GM03348 (cell line): Measurements from ENCODE around the gene CCDC9B.

Source experiments
- DNase-seq: peaks from one replicate; pipeline ENCODE4 v3.0.0; 2012; ENCODE audit warnings: low spot score

The CCDC9B gene

GRCh38 chr15:40292246-40292645 lies 48.5 kb downstream of the CCDC9B start:
- DNase-seq, result no peak

DNA sequence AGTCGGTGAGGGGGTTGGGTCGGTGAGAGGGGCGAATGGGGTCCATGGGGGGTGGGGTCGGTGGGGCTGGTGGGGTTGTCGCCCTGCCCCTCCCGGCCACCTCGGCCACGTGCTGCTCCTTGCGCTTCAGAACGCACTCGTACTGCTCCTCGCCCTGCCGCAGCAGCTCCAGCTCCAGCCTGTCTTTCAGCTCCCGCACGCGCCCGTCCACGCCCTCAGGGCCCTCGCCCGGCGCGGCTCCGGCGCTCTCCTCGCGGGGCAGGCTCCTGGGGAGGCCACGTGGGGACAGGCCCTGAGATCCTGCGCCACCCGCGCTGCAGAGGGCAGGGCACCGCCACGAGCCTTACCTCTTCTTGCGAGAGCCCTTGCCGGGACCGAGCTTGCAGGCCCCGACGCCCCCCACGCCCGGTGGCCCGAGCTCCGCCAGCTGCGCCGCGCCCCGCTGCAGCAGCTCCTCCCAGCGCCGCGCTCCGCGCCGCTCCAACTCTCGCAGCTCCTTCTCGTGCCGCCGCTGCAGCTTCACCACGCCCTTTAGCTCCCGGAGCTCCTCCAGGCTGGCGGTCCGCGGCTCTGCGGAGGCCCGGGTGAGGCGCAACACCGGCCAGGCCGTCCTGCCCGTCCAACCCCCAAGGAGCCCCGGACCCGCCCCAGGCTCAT lies 49.7 kb downstream of the CCDC9B start:
- DNase-seq, result peak; percentile 86

- no peak for DNase-seq
These were observed 50.2 kb downstream of the CCDC9B start for GRCh38 chr15:40290545-40290917.

GRCh38 chr15:40289140-40289775 lies 51.5 kb downstream of the CCDC9B start:
- no peak for DNase-seq

DNA sequence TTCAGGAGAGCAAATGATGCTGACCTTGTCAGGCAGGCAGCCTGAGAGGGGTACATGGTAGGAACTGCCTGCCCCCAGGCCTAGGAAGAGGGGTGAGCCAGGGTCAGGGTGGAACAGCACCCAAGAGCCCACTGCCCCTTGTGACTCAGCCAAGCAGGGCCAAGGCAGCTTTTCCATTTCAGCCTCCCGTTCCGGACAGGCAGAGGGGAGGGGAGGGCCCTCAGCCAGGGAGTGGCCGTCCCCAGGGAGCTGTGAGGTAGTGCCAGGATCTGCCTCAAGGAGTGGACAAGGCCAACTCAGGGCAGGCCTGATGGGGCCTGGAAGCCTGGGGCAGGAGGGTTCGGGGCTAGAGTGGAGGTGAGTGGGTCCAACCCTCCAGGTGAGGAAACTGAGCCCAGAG lies 52.8 kb downstream of the CCDC9B start:
- no peak for DNase-seq

DNA sequence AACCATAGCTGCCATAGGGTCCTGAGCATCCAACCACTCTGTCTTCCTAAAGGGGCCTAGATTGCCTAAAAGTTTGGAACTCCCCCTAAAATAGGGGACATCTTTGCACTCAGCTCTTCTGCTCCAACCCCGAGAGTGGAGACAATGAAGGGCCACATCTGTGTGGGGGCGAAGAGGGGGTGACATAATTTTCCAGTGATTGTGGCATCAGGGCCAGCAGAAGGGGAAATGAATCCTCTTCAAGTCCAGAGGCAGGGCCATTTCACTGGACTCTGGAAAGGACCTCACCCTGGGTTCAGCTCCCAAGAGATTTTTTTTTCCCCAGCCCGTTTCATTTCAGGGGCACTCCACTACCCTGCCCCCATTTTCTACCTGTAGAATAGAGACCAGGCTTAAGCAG lies 53.2 kb downstream of the CCDC9B start:
- DNase-seq, result no peak

DNA sequence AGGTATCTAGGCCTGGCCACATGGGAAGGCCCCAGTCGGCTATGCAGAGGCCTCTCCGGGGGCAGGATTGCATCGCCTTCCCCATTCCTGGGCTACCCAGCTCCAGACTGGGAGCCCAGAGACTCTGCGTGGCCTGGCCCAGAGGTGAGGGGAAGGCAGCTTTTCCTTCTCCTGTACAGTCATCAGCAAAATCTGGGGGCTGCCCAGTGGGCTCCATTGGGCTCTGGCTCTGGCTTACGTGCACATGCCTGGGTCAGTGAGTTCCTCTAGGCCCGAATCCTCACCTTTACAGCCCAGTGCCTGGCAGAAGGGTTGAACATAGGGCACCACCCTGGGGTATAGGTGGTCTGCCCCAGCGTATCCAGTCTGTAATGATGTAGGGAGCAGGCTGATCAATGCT lies 53.9 kb downstream of the CCDC9B start:
- no peak for DNase-seq

DNA sequence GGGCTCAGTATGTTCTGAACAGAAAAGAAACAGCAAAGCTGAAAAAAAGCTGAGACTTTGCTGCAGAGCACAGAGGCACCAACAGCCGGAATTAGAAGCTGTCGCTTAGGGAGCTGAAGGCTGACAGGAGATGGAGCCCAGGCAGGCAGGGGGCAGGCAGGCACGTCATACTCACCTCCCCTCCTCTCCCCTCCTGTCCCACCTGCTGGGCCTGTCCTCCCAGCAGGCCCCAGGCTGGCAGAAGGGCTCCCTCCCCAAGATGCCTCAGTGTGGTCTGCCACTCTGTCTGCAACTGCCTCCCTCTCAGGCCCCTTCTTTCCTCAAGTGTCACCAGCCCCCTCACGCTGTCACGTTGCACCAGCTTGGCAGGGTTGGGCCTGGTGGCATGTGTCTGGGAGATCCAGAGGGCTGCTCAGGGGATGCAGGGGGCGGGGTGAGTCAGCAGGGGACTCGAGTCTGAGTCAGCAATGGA lies 54.6 kb downstream of the CCDC9B start:
- DNase-seq, result no peak

DNA sequence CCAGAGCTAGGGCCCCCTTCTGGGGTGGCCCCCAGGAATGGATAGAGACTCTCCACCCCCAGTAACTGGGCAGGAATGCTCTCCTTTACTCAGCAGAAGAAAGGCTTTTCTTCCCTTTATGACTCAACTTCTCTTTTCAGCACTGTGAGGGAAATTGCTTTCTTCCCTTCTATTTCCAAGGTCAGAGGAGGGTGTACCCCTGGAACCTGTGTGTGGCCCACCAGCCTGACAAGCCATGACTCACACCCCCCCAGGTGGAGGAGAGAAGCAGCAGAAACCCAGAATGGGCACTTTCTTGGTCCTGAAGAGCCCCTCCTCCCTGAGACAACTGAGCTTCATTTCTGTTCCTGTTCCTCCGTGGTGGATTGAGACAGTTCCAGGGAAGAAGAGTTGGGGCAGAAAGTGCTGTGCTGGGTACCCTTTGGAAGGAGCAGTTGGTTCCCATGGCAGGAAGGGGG lies 55.2 kb downstream of the CCDC9B start:
- peak; percentile 32 for DNase-seq

DNA sequence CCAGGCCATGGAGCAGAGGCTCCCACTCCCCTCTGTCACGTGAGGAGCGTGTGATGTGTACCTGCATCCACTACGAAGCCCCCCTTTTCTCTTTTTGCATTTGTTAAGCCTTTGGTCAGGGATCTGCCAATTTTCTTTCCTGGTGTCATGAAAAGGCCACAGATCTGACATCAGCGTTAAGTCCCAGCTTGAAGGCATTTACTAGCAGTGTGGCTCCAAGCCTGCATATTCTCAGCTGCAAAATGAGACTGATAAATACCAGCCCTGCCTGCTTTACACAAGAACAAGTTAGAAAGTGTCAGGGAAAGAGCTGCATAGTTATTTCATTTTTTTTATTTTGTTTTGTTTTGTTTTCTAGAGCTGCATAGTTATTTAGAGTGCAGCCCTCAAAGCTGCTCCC lies 55.6 kb downstream of the CCDC9B start:
- DNase-seq, result peak; percentile 44

GRCh38 chr15:40283615-40284300 lies 57.0 kb downstream of the CCDC9B start:
- no peak for DNase-seq

DNA sequence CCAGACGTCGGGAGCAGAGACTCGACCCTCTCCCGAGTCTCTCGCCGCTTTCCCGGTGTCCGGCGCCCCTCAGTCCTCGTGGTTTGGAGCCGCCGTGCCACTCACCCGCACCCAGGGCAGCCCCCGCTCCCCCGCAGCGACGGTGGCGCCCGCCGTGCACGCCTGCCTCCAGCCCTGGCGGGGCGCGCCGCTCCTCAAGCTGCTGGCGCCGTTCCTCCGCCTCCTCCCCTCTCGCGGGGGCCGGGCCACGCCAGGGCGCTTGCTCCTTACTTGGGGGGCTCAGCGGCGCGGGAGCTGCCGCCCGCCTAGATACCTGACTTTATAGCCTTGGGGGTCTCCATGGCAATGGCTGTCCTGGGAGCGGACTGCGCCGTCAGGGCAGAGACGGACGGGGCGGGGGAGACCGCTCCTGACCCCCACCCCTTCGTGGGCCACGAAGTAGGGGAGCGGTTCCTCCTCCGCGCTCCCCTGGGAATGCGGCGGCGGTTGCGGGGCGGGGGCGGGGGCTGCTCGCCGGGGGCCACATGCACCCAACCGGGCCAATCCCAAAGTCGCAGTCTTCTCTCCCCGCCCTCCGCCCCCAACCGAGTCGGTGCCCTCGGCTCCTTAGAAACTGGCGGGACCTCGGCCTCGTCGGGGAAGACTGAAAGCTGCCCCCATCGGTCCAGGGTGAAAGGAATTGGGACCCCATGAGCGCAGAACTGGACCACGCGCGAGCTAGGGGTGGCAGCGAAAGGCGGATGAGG lies 57.7 kb downstream of the CCDC9B start, which contains the start of gene ANKRD63:
Gene ANKRD63 (minus strand): TSS at position 196 of the 746 bp plus-strand sequence. CDS start 478 bp downstream, outside the sequence.
- peak; percentile 72 for DNase-seq

GRCh38 chr15:40282147-40282868 lies 58.4 kb downstream of the CCDC9B start:
- peak; percentile 66 for DNase-seq

GRCh38 chr15:40281801-40282146 lies 59.0 kb downstream of the CCDC9B start:
- DNase-seq, result no peak
